ENCODE data around the gene ZNF774. TPM values are rescaled to one million over a fixed set of nuclear protein-coding genes. Genes with fewer than 3 reads are reported as not detected.

ZNF774 gene
- total and polyA plus RNA-seq, 4 donors, result 0.19 to 1.0 (median 0.48) TPM

DNA sequence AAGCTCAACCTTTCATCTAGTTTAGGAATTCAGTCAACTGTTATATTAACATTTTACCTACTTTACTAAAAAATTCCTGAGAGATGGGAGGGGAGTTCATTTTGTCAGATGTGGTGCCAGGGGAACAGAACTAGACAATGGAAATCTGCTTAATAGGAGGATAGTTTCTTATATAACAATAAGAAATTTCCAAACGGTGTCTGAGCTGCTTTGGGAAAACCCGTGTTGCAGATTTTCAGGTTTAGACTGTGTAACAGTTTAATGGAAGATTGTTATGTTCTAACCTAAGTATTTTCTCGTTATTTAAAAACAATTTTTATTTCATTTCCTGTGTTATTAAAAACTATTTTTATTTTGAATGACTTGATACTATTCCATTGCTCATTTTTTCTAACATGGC is 55.3 kb downstream of the ZNF774 start:
- H3K27ac ChIP-seq (ENCODE audit: low read depth in 1 of 2, low read length in 2 of 2), result no peak overlapping the region
- no peak for DNase-seq (ENCODE audit: low spot score)
- H3K4me1 ChIP-seq (ENCODE audit: control insufficient read depth in 4 of 4, insufficient read depth in 4 of 4, low read length in 3 of 4), result no peaks in the 10 kb centered on the region
- no peak overlapping the region for H3K9ac ChIP-seq (ENCODE audit: low read depth in 1 of 2, low read length in 2 of 2)
- H3K36me3 ChIP-seq (ENCODE audit: control insufficient read depth in 4 of 4, insufficient read depth in 3 of 4, low read depth in 1 of 4, low read length in 3 of 4), result no peaks in the 10 kb centered on the region
- no peaks in the 10 kb centered on the region for H3K9me3 ChIP-seq (ENCODE audit: control insufficient read depth in 4 of 4, low read length in 3 of 4)
- H3K27me3 ChIP-seq (ENCODE audit: control insufficient read depth in 4 of 4, insufficient read depth in 4 of 4, low read length in 3 of 4), result no peaks in the 10 kb centered on the region
- TF ChIP-seq GABPA (IDR thresholded peaks at IDR 0.05 in 1 of 2, conservative IDR thresholded peaks at IDR 0.05 in 1 of 2) (no peak), TAF1 (conservative IDR thresholded peaks at IDR 0.05) (no peak), EGR1 (IDR thresholded peaks at IDR 0.05; ENCODE audit: low read depth in 2 of 2) (no peak), FOXA1 (IDR thresholded peaks at IDR 0.05) (no peak), JUND (IDR thresholded peaks at IDR 0.05) (no peak), RAD21 (IDR thresholded peaks at IDR 0.05) (no peak), YY1 (IDR thresholded peaks at IDR 0.05) (no peak), RXRA (IDR thresholded peaks at IDR 0.05) (no peak), HNF4G (IDR thresholded peaks at IDR 0.05) (no peak), FOXA2 (IDR thresholded peaks at IDR 0.05) (no peak)
- TF ChIP-seq, protein P1, sequence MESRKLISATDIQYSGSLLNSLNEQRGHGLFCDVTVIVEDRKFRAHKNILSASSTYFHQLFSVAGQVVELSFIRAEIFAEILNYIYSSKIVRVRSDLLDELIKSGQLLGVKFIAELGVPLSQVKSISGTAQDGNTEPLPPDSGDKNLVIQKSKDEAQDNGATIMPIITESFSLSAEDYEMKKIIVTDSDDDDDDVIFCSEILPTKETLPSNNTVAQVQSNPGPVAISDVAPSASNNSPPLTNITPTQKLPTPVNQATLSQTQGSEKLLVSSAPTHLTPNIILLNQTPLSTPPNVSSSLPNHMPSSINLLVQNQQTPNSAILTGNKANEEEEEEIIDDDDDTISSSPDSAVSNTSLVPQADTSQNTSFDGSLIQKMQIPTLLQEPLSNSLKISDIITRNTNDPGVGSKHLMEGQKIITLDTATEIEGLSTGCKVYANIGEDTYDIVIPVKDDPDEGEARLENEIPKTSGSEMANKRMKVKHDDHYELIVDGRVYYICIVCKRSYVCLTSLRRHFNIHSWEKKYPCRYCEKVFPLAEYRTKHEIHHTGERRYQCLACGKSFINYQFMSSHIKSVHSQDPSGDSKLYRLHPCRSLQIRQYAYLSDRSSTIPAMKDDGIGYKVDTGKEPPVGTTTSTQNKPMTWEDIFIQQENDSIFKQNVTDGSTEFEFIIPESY (IDR thresholded peaks at IDR 0.05), result no peak
- TF ChIP-seq, protein P2, sequence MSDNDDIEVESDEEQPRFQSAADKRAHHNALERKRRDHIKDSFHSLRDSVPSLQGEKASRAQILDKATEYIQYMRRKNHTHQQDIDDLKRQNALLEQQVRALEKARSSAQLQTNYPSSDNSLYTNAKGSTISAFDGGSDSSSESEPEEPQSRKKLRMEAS (IDR thresholded peaks at IDR 0.05), result no peak
- TF ChIP-seq, protein P3, sequence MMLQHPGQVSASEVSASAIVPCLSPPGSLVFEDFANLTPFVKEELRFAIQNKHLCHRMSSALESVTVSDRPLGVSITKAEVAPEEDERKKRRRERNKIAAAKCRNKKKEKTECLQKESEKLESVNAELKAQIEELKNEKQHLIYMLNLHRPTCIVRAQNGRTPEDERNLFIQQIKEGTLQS (IDR thresholded peaks at IDR 0.05), result no peak
- TF ChIP-seq, protein P4, sequence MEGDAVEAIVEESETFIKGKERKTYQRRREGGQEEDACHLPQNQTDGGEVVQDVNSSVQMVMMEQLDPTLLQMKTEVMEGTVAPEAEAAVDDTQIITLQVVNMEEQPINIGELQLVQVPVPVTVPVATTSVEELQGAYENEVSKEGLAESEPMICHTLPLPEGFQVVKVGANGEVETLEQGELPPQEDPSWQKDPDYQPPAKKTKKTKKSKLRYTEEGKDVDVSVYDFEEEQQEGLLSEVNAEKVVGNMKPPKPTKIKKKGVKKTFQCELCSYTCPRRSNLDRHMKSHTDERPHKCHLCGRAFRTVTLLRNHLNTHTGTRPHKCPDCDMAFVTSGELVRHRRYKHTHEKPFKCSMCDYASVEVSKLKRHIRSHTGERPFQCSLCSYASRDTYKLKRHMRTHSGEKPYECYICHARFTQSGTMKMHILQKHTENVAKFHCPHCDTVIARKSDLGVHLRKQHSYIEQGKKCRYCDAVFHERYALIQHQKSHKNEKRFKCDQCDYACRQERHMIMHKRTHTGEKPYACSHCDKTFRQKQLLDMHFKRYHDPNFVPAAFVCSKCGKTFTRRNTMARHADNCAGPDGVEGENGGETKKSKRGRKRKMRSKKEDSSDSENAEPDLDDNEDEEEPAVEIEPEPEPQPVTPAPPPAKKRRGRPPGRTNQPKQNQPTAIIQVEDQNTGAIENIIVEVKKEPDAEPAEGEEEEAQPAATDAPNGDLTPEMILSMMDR (IDR thresholded peaks at IDR 0.05; ENCODE audit: low read depth, low read length, missing input control), result no peak
- 71% methylated on average over 3 of the region's 3 CpGs for WGBS
- no peak overlapping the region for H3K4me3 ChIP-seq (ENCODE audit: low read depth in 1 of 3, low read length in 3 of 3)

DNA sequence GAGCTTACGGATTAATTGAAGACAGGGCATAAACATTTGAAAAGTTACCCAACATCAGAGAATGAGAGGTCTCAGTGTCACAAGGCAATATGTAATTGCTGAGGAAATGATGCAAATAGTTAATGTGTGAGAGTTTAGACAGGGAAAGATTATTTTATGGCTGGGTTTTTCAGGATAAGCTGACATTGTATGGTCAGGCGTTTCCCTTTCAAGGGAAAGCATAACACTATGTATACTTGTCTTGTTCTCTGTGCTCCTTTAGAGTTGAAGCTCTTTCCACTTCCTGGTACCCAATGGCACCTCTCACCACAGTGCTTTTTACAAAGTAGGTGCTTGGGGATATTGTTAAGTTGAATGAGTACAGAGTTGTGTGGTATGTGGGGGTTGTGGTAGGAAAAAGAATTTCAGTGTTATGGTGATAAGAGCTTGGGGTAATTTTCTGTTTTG is 55.8 kb downstream of the ZNF774 start:
- 74% methylated on average over 2 of the region's 2 CpGs for WGBS
- DNase-seq (ENCODE audit: low spot score), result no peak
- Histone ChIP-seq H3K4me1 (ENCODE audit: control insufficient read depth in 4 of 4, insufficient read depth in 4 of 4, low read length in 3 of 4) (peaks cover 0 to 4% (median 0%) of the 10 kb centered on the region in 4 donors), H3K27ac (ENCODE audit: low read depth in 1 of 2, low read length in 2 of 2) (no peak overlapping the region), H3K9me3 (ENCODE audit: control insufficient read depth in 4 of 4, low read length in 3 of 4) (no peaks in the 10 kb centered on the region), H3K27me3 (ENCODE audit: control insufficient read depth in 4 of 4, insufficient read depth in 4 of 4, low read length in 3 of 4) (no peaks in the 10 kb centered on the region), H3K9ac (ENCODE audit: low read depth in 1 of 2, low read length in 2 of 2) (no peak overlapping the region), H3K4me3 (ENCODE audit: low read depth in 1 of 3, low read length in 3 of 3) (no peak overlapping the region), H3K36me3 (ENCODE audit: control insufficient read depth in 4 of 4, insufficient read depth in 3 of 4, low read depth in 1 of 4, low read length in 3 of 4) (no peaks in the 10 kb centered on the region)
- TF ChIP-seq FOXA2 (IDR thresholded peaks at IDR 0.05), result no peak
- TF ChIP-seq RAD21 (IDR thresholded peaks at IDR 0.05), result no peak
- TF ChIP-seq TAF1 (conservative IDR thresholded peaks at IDR 0.05), result no peak
- no peak for TF ChIP-seq EGR1 (IDR thresholded peaks at IDR 0.05; ENCODE audit: low read depth in 2 of 2)
- TF ChIP-seq NR2F2 (IDR thresholded peaks at IDR 0.05), result no peak
- TF ChIP-seq YY1 (IDR thresholded peaks at IDR 0.05), result no peak
- TF ChIP-seq GABPA (IDR thresholded peaks at IDR 0.05 in 1 of 2, conservative IDR thresholded peaks at IDR 0.05 in 1 of 2), result no peak
- TF ChIP-seq SP1 (IDR thresholded peaks at IDR 0.05), result no peak
- TF ChIP-seq, protein P4 (IDR thresholded peaks at IDR 0.05; ENCODE audit: low read depth, low read length, missing input control), result no peak
- TF ChIP-seq, protein P1 (IDR thresholded peaks at IDR 0.05), result no peak
- TF ChIP-seq HNF4A (conservative IDR thresholded peaks at IDR 0.05), result no peak
- TF ChIP-seq FOXA1 (IDR thresholded peaks at IDR 0.05), result no peak

Data from liver (tissue), 9 donors.